Stimulated activated CD8-positive, alpha-beta memory T cell treated with anti-CD3 and anti-CD28 coated beads, Interleukin-15, amount 100 ng/mL, for 1 hour (primary cell): Measurements from ENCODE around the gene TMEM92.

ENCODE experiments used
- DNase-seq: peaks from one replicate; pipeline ENCODE4 v3.0.0-alpha.2; 2020; ENCODE audit warnings: low read depth

The TMEM92 gene

DNA sequence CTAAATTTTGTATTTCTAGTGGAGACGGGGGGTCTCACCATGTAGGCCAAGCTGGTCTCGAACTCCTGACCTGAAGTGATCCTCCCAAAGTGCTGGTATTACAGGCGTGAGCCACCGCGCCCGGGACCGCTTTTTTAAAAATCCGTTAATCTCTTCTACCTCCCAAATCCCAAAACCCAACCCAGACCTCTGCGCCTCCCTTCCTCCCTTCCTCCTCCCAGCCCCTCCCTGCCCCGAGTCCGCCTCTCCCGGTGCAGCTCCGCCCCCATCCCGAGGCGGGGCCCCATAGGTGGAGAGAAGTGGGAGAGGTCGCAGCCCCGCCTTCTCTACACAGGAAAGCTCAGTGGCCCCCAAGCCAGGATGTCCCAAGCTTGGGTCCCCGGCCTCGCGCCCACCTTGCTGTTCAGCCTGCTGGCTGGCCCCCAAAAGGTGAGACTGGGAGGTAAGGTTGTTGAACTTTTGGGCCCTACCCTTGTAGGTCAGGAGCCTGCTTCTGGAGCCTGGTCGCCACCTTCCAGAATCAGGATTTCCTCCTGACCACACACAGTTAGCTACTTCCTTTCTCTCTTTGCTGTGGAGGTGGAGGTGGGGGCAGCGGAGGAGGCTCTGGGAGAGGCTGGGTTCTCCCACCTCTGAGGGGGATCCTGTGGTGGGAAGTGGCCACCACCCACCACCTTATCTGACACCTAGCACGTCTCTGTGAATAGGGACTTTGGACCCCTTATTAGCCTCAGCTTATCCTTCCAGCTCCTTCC is at the start of gene TMEM92:
TSS of gene TMEM92 (plus strand) at position 325 of the 755 bp plus-strand sequence. CDS start at position 361, 36 bp downstream.
- DNase-seq = no peak

DNA sequence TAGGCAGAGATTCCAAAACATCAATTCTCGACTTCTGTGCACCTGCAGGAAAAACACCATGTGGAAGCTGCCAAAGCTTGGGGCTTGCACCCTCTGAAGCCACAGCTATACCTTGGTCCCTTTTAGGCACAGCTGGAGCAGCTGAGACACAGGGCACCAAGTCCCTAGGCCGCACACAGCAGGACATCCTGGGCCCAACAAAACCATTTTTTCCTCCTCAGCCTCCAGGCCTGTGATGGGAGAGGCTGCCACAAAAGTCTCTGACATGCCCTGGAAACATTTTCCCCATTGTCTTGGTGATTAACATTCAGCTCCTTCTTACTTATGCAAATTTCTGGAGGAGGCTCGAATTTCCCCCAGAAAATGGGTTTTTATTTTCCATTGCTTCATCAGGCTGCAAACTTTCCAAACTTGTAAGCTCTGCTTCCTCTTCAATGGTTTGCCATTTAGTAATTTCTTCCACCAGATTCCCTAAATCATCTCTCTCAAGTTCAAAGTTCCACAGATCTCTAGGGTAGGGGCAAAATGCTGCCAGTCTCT is 48.5 kb upstream of the TMEM92 start:
- no peak for DNase-seq

DNA sequence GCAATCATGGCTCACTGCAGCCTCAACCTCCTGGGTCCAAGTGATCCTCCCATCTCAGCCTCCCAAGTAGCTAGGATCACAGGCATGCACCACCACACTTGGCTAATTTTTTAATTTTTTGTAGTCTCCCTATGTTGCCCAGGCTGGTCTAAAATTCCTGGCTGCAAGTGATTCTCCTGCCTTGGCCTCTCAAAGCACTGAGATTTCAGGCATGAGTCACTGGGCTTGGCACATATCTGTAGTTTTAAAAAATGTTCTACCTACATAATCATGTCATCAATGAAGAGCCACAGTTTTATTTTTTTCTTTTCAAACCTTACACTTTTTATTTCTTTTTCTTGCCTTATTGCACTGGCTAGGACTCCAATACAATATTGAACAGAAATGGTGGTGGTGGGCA is 39.7 kb upstream of the TMEM92 start:
- DNase-seq = no peak

DNA sequence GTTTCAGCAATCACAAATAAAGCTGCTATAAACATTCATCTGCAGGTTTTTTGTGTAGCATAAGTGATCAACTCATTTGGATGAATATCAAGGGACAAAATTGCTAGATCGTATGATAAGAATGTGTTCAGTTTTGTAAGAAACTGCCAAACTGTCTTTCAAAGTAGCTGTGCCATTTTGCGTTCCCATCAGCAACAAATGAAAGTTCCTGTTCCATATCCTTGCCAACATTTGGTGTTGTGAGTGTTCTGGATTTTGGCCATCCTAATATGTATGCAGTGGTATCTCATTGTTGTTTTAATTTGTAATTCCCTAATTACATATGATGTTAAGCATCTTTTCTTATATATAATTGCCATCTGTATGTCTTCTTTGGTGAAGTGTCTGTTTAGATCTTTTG is 36.4 kb upstream of the TMEM92 start:
- DNase-seq = no peak

DNA sequence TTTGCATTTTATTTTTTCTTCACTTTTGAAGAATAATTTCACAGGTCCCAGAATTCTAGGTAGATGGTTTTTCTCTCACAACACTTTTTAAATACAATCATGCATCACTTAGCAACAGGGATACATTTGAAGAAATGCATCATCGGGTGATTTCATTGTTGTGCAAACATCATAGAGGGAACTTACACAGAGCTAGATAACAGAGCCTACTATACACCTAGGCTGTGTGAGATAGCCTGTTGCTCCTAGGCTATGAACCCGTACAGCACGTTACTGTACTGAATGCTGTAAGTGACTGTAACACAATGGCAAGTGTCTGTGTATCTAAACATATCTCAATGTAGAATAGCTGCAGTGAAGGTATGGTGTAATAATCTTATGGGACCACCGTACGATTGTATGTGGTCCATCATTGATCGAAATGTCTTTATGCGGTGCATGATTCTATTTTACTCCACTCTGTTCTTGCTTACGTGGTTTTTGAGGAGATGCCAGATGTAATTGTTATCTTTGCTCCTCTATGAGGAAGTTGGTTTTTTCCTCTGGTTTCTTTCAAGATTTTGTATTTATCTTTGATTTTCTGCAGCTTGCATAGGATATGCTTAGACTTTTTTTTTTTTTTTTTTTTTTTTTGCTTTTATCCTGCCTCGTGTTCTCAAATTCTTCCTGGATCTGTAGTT is 35.5 kb upstream of the TMEM92 start:
- no peak for DNase-seq

DNA sequence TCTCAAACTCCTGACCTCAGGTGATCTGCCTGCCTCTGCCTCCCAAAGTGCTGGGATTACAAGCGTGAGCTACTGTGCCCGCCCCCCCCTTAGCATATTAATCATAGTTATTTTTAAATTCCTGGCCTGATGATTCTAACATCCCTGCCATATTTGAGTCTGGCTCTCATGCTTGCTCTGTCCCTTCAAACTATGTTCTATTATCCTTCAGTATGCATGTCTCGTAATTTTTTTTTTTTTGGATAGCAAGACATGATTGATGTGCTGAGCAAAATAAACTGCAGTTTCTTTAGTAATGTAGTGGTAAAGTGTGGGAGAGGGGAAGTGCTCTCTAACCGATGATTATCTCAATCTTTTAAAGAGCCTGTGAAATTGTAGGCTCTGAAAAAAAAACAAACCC is 34.3 kb upstream of the TMEM92 start:
- DNase-seq = no peak

DNA sequence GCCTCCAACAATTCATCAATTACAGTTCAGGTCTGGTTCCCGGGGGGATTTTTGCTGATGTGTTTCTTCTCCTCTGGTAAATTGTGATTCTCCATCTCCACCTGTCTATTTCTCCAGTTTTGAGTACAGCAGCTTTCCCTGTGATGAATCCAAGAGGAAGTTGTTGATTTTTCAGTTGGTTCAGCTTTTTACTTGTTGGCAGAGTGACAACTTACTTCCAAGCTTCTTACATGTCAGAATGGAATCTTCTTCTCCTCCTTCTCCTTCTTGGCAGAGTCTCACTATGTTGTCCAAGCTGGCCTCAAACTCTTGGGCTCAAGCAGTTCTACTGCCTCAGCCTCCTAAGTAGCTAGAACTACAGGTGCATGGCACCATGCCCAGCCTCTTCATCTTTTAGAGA is 33.4 kb upstream of the TMEM92 start:
- DNase-seq = no peak

DNA sequence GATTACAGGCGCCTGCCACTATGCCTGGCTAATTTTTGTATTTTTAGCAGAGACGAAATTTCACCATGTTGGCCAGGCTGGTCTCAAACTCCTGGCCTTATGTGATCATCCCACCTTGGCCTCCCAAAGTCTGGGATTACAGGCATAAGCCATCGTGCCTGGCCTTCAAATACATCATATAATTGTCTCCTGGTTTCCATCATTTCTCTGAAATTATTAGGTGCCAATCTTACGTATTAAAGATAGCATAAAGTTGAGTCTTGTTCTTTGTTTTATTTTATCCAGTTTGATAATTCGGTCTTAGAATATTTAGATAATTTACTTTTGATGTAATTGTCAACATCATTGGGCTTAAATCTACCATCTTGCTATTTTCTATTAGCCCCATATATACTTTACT is 32.8 kb upstream of the TMEM92 start:
- no peak for DNase-seq

DNA sequence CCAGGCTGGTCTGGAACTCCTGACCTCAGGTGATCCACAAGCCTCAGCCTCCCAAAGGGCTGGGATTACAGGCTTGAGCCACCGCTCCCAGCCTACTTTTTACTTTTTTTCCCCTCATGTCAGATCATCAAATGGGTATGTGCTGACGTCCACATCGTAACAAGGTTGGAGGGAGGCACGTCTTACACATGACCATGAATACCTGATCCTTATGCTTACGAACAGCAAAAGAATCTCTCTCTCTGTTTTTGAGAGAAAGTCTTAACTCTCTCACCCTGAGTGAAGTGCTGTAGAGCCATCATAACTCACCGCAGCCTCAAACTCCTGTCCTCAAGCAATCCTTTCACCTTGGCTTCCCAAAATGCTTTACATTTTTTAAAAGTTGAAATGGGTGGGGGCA is 29.5 kb upstream of the TMEM92 start:
- no peak for DNase-seq

DNA sequence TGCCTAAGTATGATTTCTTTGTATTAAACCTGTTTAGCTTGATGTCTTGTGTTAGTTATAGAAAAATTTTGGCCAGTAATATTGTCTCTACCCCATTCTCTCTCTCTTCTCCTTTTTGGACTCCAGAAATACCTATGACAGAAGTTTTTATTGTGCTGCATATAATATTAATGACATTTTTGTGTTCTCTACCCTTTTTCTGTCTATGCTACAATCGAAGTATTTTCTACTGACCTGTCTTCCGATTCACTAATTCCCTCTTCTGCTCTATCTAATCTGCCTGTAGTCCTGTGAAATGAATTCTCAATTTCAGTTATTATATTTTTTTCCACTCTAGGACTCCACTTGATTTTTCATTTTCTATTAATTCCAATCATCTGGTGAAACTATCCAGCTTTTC is 26.0 kb upstream of the TMEM92 start:
- DNase-seq = no peak

DNA sequence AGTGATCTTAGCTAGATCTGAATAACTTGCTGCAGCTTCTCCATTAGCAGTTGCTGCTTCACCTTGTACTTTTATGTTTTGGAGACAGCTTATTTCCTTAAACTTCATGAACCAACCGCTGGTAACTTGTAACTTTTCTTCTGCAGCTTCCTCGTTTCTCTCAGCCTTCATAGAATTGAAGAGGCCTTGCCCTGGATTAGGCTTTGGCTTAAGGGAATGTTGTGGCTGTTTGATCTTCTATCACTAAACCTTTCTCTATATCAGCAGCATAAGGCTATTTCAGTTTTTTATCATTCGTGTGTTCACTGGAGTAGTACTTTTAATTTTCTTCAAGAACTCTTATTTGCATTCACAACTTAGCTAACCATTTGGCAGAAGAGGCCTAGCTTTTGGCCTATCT is 21.5 kb upstream of the TMEM92 start:
- no peak for DNase-seq

DNA sequence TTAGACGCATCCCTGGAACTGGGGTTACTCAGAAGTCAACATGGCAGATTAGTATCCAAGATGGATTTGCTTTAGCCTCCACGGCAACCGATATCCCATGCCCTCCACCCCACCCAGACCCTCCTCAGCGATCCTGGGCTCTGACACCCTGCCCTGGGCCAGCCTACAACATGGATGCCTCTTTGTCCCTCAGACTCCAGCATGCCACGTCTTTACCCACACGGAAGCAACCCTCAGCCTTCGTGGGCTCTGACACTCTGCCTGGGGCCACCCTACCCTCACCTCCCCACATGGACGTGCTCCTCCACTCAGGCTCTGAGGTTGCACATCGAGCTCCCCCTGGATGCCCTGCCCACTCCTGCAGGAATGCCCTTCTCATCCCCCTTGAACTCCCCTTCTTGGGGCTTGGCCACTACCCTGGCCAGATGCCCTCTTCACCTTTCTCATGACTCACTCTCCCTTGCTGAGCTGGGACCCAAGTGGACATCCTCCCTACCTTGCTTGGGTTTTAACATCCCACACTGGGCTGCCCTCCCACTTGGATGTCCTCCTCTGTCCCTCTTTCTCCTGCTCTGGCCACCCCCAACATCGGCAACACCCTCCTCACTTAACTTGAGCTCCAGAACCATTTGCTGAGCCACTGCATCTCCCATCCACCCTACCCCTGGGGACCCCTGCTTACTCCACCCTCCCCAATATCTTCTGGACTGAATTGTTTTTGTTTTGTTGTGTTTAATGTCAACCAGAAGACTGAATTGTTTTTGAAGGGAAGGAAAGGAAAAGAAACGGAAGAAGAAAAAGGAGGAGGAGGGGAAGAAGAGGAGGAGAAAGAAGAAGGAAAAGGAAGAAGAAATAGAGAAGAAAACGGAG is 18.3 kb upstream of the TMEM92 start:
- no peak for DNase-seq

DNA sequence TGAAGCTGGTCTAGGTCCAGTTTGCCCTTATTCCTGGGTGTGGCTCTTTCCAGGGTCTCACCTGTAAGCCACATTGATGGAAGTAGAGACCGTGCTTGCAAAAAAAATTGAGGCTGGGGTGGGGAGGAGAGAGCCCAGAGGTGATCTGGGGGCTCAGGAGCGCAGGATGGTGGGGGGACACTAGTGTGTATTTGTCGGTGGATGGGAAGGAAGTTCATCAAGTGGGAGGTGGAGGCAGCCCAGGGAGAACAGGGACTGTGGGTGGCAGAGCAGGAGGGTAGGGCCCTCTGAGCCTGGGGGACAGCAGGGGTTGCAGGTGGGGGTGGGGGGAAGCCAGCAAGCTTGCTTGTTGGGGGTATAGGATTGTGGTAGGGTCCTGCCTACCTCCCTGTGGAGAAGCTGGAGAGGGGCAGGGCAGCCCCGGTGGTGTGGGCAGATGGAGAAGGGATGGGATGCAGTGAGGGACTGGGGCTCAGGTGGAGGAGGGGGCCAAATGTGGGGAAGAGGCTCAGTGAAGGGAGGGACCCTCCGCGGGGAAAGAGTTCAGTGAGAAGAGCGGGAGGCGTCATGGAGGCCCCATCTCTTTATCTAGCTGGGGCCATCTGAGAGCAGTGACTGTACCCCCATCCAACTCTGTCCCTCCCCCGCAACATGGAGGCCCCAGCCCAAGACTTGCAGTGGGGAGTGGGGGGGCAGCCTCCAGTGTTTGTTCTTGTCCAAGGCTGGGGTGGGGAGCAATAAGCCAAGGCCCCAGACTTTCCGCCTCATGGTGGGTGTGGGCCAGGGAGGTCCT is 17.2 kb upstream of the TMEM92 start:
- DNase-seq = no peak

DNA sequence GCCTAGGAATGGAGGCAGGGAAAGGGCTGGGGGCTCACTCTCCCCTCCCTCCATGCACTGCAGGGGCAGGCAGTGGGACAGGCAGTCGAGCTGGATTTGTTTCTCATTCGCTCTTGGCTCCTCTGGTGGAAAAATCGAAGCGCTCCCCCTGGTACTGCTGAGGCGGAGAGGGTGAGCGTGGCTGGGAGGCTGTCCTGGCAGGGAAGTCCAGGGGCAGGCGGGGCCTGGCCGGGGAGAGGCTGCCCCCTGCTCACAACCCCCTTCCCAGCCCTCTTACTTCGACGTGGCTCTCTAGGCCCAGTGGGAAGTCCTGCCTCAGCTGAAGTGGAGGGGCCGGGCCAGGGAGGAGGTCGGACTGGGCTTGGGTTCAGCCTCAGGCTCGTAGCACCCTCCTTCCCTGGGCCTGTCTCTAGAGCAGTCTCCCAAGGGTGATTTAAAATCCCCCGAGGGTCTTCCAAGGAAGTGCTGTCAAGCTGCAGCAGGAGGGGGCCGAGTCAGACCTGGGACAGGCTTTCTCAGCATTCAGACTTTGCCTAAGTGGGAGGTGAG is 16.5 kb upstream of the TMEM92 start:
- DNase-seq = no peak

DNA sequence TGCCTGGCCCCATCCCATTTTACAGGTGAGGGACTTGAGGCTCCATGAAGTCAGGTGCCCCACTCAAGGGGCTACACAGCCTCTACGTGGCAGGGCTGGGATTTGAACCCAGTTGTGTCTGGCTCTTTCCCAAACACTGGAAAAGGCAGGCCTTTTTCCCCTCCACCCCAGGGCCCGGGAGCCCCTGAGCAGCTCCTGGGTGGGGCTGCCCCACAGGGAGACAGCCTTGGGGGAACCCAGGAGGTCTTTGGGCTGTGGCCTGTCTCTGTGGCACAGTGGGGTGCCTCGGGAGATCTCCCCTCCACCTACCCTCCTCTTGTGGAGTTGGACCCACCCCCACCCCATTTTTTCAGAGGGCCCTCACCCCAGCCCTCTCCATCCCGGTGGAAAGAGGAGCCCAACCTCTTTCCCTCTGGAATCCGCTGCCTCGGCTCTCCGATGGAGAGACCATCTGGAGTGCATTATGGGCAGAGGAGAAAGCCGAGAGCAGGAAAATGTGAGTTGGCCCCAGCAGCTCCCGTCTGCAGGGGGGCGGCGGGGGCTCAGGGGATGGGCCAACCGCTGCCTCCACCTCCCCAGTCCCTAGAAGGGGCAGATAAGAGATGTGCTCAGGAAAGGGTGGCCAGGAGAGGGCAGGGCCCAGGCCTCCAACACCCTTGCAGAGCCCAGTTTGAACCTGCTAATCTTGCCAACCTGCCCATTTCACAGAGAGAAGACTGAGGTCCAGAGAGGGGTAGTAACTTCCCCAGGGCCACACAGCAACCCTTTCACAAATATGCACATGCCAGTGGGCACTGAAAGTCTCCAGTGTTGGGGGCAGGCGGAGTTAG is 15.4 kb upstream of the TMEM92 start:
- DNase-seq = no peak

DNA sequence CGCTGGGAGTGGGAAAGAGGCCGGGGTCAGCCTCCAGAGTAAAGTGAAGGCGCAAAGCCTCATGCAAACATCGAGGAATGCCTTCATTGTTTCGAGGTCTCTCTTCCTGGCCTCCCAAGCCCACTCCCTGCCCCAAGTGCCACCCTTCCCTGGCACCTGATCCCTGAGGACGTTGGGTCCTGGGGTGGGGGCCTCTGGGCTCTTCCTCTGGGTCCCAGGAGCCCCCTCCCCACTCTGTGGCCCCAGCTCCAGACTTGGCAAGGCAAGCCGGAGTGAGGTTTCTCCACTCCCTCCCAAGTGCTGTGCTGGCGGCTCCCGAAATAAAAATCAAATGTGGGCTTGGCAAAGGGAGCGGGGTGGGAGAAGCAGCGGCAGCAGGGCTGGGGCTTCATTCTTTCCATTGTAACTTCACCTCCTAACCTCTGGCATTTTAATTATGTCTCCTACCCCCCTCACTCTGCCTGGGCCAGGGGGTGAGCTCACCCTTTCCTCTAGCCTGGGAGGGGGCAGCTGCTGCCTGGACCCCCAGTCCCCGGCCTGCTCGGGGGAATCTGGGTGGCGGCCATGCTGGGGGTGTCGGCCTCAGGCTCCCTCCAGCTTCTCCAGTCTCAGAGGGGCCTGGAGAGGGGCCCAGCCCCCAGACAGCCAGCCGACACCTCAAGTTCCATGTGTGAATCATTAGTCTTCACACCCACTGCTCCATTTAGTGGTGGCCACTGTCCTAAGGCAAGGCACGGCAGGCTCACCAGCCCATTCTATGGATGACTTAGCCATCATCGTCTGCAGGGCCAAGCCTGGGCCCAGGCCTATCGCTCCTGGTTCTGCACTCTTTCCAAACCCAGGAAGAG is 14.6 kb upstream of the TMEM92 start:
- no peak for DNase-seq

DNA sequence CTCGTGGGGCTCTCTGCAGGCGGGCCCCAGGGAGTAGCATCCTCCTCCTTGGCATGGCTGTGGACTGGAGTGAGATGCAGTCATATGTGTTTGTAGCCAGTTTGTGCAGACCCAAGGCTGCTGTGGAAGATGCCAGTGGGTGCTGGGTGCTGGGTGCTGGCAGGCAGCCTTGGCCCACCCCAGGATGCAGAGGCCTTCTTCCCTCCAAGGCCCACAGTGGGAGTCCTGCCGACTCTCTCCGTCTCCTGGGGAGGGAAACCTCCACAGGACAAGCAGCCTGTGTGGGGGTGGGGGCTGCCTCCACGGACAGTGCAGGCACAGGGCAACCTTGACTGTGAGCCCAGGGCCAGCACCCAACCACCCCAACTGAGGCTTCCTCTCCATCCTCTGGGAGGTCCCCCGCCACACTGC is 13.8 kb upstream of the TMEM92 start:
- no peak for DNase-seq

DNA sequence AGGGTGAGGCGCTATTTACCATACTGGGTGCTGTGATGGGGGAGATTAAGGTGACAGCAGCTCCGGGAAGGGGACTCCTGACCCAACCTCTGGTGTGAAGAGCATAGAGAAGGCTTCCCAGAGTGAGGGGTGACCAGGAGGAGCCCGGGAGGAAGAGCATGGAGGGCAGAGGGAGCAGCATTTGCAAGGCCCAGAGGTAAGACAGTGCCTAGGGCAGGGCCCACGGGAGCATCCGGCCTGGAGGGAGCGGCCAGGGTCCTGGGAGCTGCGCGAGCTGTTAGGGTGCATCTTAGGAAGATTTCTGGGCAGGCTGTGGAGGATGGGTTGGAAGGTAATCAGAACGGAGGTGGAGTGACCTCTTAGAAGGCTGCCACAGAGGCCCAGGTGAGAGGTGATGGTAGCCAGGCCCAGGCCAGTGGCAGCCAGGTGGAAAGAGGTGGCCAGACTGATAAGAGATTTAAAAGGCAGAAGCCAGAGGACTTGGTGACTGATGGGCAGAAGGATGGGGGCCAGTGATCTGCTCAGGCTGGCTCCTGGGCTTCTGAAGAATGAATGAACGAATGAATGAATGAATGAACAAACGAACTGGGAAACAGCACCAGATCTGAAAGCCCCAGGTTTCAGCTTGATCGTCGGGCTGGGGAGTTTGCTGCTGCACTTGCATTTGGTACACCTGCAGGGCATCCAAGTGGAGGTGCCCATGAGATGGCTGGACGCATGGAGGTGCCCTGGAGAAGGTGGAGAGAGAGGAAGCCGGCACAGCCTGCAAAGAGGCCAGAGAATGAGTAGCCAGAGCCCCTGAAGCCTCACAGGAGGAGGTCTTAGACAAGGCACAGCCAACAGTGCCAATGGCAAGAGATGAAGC is 13.0 kb upstream of the TMEM92 start:
- DNase-seq = no peak
